ENCODE data around the gene LY6G6F. TPM values are rescaled to one million over a fixed set of nuclear protein-coding genes. Genes with fewer than 3 reads are reported as not detected.

The LY6G6F gene
- total RNA-seq, 1 donor from 2014 or later = not detected

GRCh38 chr6:31719001-31719400 is 12.3 kb downstream of the LY6G6F start:
- TF ChIP-seq CTCF (IDR thresholded peaks at IDR 0.05) = no peak
- no peak for DNase-seq (ENCODE audit: low spot score)
- Mint-ChIP-seq H3K4me1 (ENCODE audit: low read depth) (no peaks in the 10 kb centered on the region), H3K9me3 (ENCODE audit: low read depth) (no peaks in the 10 kb centered on the region), H3K27ac (ENCODE audit: unreplicated experiment) (no peak overlapping the region), H3K36me3 (ENCODE audit: low read depth) (no peaks in the 10 kb centered on the region), H3K27me3 (ENCODE audit: low read depth) (no peaks in the 10 kb centered on the region), H3K4me3 (ENCODE audit: unreplicated experiment) (no peak overlapping the region)

GRCh38 chr6:31720196-31720770 is 13.6 kb downstream of the LY6G6F start:
- Mint-ChIP-seq H3K9me3 (ENCODE audit: low read depth) (no peaks in the 10 kb centered on the region), H3K27me3 (ENCODE audit: low read depth) (no peaks in the 10 kb centered on the region), H3K36me3 (ENCODE audit: low read depth) (peaks cover 2% of the 10 kb centered on the region), H3K4me3 (ENCODE audit: unreplicated experiment) (no peak overlapping the region), H3K4me1 (ENCODE audit: low read depth) (no peaks in the 10 kb centered on the region), H3K27ac (ENCODE audit: unreplicated experiment) (no peak overlapping the region)
- TF ChIP-seq CTCF (IDR thresholded peaks at IDR 0.05) = no peak
- DNase-seq (ENCODE audit: low spot score) = no peak

GRCh38 chr6:31721351-31722020 is 14.8 kb downstream of the LY6G6F start, which contains the start of gene LY6G6C:
TSS of gene LY6G6C (minus strand) at chr6:31721746. CDS start at chr6:31721679, 67 bp downstream.
- no peak for TF ChIP-seq CTCF (IDR thresholded peaks at IDR 0.05)
- no peak within 1 kb of the TSS for H3K27ac Mint-ChIP-seq (ENCODE audit: unreplicated experiment)
- peaks cover 11% of the 10 kb centered on the region for H3K36me3 Mint-ChIP-seq (ENCODE audit: low read depth)
- no peaks in the 10 kb centered on the region for H3K27me3 Mint-ChIP-seq (ENCODE audit: low read depth)
- no peak for DNase-seq (ENCODE audit: low spot score)
- no peaks in the 10 kb centered on the region for H3K9me3 Mint-ChIP-seq (ENCODE audit: low read depth)
- no peaks in the 10 kb centered on the region for H3K4me1 Mint-ChIP-seq (ENCODE audit: low read depth)
- no peak within 1 kb of the TSS for H3K4me3 Mint-ChIP-seq (ENCODE audit: unreplicated experiment)

GRCh38 chr6:31722173-31722572 is 15.5 kb downstream of the LY6G6F start:
- Mint-ChIP-seq H3K4me3 (ENCODE audit: unreplicated experiment) (no peak overlapping the region), H3K36me3 (ENCODE audit: low read depth) (peaks cover 17% of the 10 kb centered on the region), H3K27me3 (ENCODE audit: low read depth) (no peaks in the 10 kb centered on the region), H3K4me1 (ENCODE audit: low read depth) (no peaks in the 10 kb centered on the region), H3K27ac (ENCODE audit: unreplicated experiment) (no peak overlapping the region), H3K9me3 (ENCODE audit: low read depth) (no peaks in the 10 kb centered on the region)
- TF ChIP-seq CTCF (IDR thresholded peaks at IDR 0.05) = no peak
- no peak for DNase-seq (ENCODE audit: low spot score)

GRCh38 chr6:31723245-31723979 is 16.7 kb downstream of the LY6G6F start, which contains the start of gene MPIG6B:
TSS of gene MPIG6B (plus strand) at chr6:31723373. CDS start at chr6:31723384, 11 bp downstream.
- no peak for DNase-seq (ENCODE audit: low spot score)

More at GRCh38 chr6:31723245-31723979, 16.7 kb downstream of the LY6G6F start, which contains the start of gene MPIG6B:
- TF ChIP-seq CTCF (IDR thresholded peaks at IDR 0.05) = no peak
- H3K4me3 Mint-ChIP-seq (ENCODE audit: unreplicated experiment) = no peak within 1 kb of the TSS
- H3K9me3 Mint-ChIP-seq (ENCODE audit: low read depth) = no peaks in the 10 kb centered on the region
- no peaks in the 10 kb centered on the region for H3K4me1 Mint-ChIP-seq (ENCODE audit: low read depth)
- peaks cover 22% of the 10 kb centered on the region for H3K36me3 Mint-ChIP-seq (ENCODE audit: low read depth)
- H3K27ac Mint-ChIP-seq (ENCODE audit: unreplicated experiment) = peak within 1 kb of the TSS; percentile 17
- H3K27me3 Mint-ChIP-seq (ENCODE audit: low read depth) = no peaks in the 10 kb centered on the region
